Uterus (tissue), 4 donors: ENCODE measurements around the gene DRC7. TPM values are rescaled to one million over a fixed set of nuclear protein-coding genes. Genes with fewer than 3 reads are reported as not detected.
A peak's percentile ranks its signal among the peaks of the same experiment; 100 is the strongest.

Experiments used
- DNase-seq, 2 donors: peaks; one replicate each; pipeline ENCODE4 v3.0.0-alpha.2; 2019 to 2020
- H3K27ac ChIP-seq, 2 donors: fragments of 200-600 bp; sonication (generic); 1 replicate in 1 of 2; 2 replicates in 1 of 2; pipeline ENCODE4 v1.5.1; 2016 to 2018
- H3K27me3 ChIP-seq, 2 donors: fragments of 200-600 bp; sonication (generic); one replicate each; pipeline ENCODE4 v1.5.1; 2018 to 2019; ENCODE audit warnings: control low read depth in 1 of 2
- H3K36me3 ChIP-seq, 2 donors: fragments of 200-600 bp; sonication (generic); one replicate each; pipeline ENCODE4 v1.5.1; 2019; ENCODE audit warnings: control low read depth in 1 of 2
- H3K4me1 ChIP-seq, 2 donors: fragments of 200-600 bp; sonication (generic); one replicate each; pipeline ENCODE4 v1.5.1; 2018 to 2019; ENCODE audit warnings: control low read depth in 1 of 2
- H3K4me3 ChIP-seq, 2 donors: fragments of 200-600 bp; sonication (generic); 1 replicate in 1 of 2; 2 replicates in 1 of 2; pipeline ENCODE4 v1.5.1; 2018 to 2019; ENCODE audit warnings: mild to moderate bottlenecking in 1 of 2
- H3K9me3 ChIP-seq, 2 donors: fragments of 200-600 bp; sonication (generic); one replicate each; pipeline ENCODE4 v1.5.1; 2019; ENCODE audit warnings: control low read depth in 1 of 2
- POLR2A ChIP-seq, 2 donors: fragments of 450-650 bp; IDR thresholded peaks; one replicate each; pipeline ENCODE4 v1.6.1; 2016; ENCODE audit warnings: antibody characterized with exemption in 2 of 2, mild to moderate bottlenecking in 1 of 2, moderate library complexity in 1 of 2
- intact Hi-C: fragments of 100-400 bp; cut with DNase I; formaldehyde crosslinking; loops from one replicate; pipeline ENCODE4 v1.15.1; 2023; ENCODE audit warnings: low total_unique reads
- total RNA-seq, 4 donors: library from RNA; depleted of rRNA in 3 of 4; stranded (reverse); fragments of >200 nt in 3 of 4; gene quantifications; one replicate each; pipeline versions ENCODE4 v1.1.0 to v1.2.4, GENCODE V29; 2014 to 2023
- TF ChIP-seq, protein P1 (sequence below), 4 experiments: fragments of 200-600 bp in 2 of 4; fragments of 450-650 bp in 2 of 4; sonication (generic) in 2 of 4; IDR thresholded peaks; one replicate each; pipeline ENCODE4 v1.5.1; 2016 to 2019; ENCODE audit warnings: antibody characterized with exemption in 4 of 4, mild to moderate bottlenecking in 2 of 4, moderate library complexity in 1 of 4
- donor health status: DM: yes; HTN: yes; CAD: no.

Gene DRC7
- total RNA-seq, 4 donors from 2014 or later: 0.18 to 5.4 TPM; not detected in 2

DNA sequence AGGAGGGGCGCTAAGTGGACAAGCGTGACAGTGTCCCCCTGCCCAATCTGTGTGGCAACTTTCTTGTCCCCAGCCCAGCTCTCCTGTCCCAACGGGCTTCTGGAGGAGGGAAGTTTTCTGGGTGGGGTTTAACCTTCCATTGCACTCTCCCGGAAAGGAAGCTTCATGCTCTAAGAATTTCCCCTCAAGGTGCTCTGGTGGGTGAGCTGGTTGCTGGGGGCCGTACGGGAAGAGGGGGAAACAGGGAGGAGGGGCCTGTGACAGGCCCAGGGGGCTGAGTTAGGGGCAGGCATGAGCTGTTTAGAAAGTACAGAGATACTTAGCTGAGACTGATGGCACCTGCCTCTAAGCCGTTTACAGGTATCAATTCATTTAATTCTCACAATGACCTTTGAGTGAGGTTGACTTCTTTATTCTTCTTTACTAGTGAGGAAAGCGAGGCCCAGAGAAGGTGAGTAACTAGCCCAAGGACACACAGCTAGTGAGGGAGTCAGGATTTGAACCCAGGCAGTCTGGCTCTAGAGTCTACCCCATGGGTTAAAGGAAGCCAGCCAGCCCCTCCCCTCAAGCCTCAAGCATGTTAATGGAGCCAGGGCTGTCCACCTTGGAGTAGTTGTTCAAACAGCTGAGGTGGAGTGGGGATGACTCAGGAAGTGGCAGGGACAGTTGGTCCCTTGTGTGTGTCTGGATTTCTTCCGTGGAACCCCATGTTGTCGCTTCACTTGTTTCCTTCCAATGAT is 47.3 kb upstream of the DRC7 start:
- peak overlapping the region; percentile 63 to 75 for H3K27ac ChIP-seq
- no peaks in the 10 kb centered on the region for H3K4me1 ChIP-seq
- intact Hi-C loops: loop anchor here (10.0 kb wide), 1 partner anchor 53 kb away; no protein-coding TSS in a partner anchor

DNA sequence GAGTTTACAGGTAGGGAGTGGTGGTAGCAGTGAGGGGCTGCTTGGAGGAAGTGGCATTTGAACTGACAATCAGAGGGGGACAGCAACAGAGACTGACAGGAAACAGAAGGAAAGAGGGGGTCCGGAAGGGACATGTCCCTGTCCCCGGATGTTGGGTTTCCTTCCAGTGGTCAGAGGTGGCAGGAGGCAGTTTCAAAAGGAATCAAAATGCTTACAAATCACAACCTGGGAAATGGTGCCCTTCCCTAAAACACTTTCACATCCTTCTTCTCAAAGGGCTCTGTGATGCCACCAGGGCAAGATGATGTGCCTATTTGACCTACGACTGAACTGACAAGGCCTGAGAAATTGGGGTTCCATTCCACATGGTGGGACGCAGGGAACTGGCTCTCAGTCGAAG is 46.5 kb upstream of the DRC7 start:
- DNase-seq: no peak
- H3K9me3 ChIP-seq: no peaks in the 10 kb centered on the region
- no peaks in the 10 kb centered on the region for H3K36me3 ChIP-seq
- no peaks in the 10 kb centered on the region for H3K27me3 ChIP-seq
- intact Hi-C loops: loop anchor here (10.0 kb wide), 1 partner anchor 53 kb away; no protein-coding TSS in a partner anchor
- H3K4me3 ChIP-seq: no peak overlapping the region
- no peaks in the 10 kb centered on the region for H3K4me1 ChIP-seq
- TF ChIP-seq POLR2A (IDR thresholded peaks at IDR 0.05): no peak
- TF ChIP-seq, protein P1, sequence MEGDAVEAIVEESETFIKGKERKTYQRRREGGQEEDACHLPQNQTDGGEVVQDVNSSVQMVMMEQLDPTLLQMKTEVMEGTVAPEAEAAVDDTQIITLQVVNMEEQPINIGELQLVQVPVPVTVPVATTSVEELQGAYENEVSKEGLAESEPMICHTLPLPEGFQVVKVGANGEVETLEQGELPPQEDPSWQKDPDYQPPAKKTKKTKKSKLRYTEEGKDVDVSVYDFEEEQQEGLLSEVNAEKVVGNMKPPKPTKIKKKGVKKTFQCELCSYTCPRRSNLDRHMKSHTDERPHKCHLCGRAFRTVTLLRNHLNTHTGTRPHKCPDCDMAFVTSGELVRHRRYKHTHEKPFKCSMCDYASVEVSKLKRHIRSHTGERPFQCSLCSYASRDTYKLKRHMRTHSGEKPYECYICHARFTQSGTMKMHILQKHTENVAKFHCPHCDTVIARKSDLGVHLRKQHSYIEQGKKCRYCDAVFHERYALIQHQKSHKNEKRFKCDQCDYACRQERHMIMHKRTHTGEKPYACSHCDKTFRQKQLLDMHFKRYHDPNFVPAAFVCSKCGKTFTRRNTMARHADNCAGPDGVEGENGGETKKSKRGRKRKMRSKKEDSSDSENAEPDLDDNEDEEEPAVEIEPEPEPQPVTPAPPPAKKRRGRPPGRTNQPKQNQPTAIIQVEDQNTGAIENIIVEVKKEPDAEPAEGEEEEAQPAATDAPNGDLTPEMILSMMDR (IDR thresholded peaks at IDR 0.05): no peak
- peak overlapping the region; percentile 63 to 75 for H3K27ac ChIP-seq

More for the DNA sequence above, 47.3 kb upstream of the DRC7 start:
- TF ChIP-seq POLR2A (IDR thresholded peaks at IDR 0.05): no peak
- TF ChIP-seq, protein P1 (IDR thresholded peaks at IDR 0.05): no peak
- Histone ChIP-seq H3K27me3 (no peaks in the 10 kb centered on the region), H3K36me3 (no peaks in the 10 kb centered on the region), H3K4me3 (no peak overlapping the region), H3K9me3 (no peaks in the 10 kb centered on the region)
- no peak for DNase-seq

DNA sequence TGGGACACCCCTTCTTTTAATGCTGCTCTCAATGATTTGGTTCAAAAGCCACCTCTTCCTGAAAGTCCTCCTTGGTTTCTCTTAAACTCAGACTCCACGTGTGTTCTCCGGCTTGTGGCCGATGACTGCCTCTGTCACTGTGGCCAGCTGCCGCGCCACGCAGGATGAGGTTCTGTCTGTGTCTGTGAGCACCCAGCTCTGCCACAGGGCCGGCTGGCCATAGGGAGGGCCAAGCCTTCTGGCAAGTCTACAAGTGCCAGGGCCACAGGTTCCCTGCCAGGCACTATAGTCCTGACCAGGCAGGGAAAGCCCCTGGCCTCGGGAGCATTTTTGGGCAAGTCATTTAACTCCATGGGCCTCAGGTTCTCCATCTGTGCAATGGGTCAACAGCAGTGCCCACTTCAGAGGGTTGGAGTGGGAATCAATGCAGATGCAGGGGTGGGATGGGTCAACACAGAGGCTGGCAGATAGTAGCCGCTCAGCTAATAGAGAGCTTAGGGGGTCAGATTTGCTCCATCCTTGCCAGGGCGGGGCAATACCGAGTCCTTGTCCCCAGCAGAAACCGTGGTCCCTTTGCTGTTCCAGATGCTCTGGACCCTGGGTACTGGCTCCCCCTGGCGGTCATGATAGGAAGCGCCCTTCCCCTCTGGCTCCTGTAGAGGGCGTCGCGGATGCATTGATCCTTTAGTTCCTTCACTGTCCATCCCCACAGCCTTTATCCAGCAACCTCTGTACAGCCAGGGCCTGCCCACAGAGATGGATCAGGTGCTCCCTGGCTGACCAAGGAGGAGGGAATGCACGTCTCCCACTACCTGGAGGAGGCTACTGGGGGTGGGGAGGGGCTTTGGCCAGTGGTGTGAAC is 45.8 kb upstream of the DRC7 start:
- Histone ChIP-seq H3K36me3 (no peaks in the 10 kb centered on the region), H3K4me1 (no peaks in the 10 kb centered on the region), H3K27ac (peak overlapping the region; percentile 63 to 75), H3K4me3 (no peak overlapping the region), H3K9me3 (no peaks in the 10 kb centered on the region), H3K27me3 (no peaks in the 10 kb centered on the region)
- intact Hi-C loops: loop anchor here (10.0 kb wide), 1 partner anchor 54 kb away; no protein-coding TSS in a partner anchor
- TF ChIP-seq, protein P1 (IDR thresholded peaks at IDR 0.05): peak; percentile 95 to 99 (median 97)
- no peak for TF ChIP-seq POLR2A (IDR thresholded peaks at IDR 0.05)
- peak; percentile 63 to 69 for DNase-seq

DNA sequence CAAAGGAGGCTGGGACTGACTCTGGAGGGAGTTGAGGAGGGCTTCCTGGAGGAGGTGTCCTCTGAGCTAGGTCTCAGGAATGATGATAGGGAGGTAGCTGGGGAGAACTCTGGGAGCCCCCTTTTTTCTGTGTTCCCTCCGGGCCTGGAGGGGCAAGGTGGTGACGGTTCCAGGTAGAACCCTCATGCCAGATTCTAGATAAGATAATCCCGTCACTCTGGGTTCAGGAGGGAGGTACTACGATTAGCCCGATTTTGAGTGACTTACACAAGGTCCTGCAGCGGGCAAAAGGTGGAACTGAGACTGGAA is 45.2 kb upstream of the DRC7 start:
- Histone ChIP-seq H3K27ac (no peak overlapping the region), H3K4me1 (no peaks in the 10 kb centered on the region), H3K4me3 (no peak overlapping the region), H3K27me3 (no peaks in the 10 kb centered on the region), H3K36me3 (no peaks in the 10 kb centered on the region), H3K9me3 (no peaks in the 10 kb centered on the region)
- intact Hi-C loops: loop anchor here (10.0 kb wide), 1 partner anchor 55 kb away; no protein-coding TSS in a partner anchor
- no peak for DNase-seq
- TF ChIP-seq, protein P1 (IDR thresholded peaks at IDR 0.05): no peak
- no peak for TF ChIP-seq POLR2A (IDR thresholded peaks at IDR 0.05)

DNA sequence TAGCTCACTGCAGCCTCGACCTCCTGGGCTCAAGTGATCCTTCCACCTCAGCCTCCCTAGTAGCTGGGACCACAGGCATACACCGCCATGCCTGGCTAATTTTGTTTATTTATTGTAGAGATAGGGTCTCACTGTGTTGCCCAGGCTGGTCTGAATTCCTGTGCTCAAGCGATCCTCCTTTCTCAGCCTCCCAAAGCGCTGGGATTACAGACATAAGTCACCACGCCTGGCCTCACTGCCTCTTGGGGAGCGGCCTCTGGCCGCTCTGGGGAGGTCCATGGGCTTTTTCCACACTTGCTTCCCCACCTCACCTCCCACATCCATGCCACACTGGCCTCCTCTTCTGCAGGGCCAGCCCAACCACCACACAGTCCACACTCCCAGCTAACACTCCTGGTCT is 44.8 kb upstream of the DRC7 start:
- no peak for DNase-seq
- TF ChIP-seq POLR2A (IDR thresholded peaks at IDR 0.05): no peak
- TF ChIP-seq, protein P1 (IDR thresholded peaks at IDR 0.05): no peak
- Histone ChIP-seq H3K36me3 (no peaks in the 10 kb centered on the region), H3K4me3 (no peak overlapping the region), H3K9me3 (no peaks in the 10 kb centered on the region), H3K4me1 (no peaks in the 10 kb centered on the region), H3K27ac (no peak overlapping the region), H3K27me3 (no peaks in the 10 kb centered on the region)
- intact Hi-C loops: loop anchor here (10.0 kb wide), 1 partner anchor 55 kb away; no protein-coding TSS in a partner anchor
